ENCODE measurements around the gene PGGT1B.

The PGGT1B gene

DNA sequence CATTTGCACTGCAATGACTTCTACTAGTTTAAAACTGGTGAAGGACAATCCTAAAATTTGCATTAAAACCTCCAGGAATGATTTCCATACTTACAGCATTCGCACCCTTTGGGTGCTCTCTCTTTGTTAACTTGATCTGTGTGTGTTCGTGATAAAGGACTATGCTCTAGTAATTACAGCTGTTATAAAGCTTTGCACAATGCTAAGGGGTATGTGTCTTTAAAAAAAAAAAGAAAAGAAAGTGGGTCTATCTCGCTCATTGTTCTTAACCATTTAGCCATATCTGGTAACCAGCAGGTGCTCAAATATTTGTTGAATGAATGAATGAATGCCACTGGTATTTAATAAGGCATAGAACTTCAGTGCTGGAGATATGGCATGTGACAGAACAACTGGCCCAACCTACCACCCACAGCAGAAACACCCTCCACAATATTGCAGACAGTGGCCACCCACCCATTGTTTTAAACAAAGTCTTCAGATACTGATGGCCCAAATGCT, 101.7 kb downstream of the PGGT1B start:
- TF ChIP-seq, protein P1, sequence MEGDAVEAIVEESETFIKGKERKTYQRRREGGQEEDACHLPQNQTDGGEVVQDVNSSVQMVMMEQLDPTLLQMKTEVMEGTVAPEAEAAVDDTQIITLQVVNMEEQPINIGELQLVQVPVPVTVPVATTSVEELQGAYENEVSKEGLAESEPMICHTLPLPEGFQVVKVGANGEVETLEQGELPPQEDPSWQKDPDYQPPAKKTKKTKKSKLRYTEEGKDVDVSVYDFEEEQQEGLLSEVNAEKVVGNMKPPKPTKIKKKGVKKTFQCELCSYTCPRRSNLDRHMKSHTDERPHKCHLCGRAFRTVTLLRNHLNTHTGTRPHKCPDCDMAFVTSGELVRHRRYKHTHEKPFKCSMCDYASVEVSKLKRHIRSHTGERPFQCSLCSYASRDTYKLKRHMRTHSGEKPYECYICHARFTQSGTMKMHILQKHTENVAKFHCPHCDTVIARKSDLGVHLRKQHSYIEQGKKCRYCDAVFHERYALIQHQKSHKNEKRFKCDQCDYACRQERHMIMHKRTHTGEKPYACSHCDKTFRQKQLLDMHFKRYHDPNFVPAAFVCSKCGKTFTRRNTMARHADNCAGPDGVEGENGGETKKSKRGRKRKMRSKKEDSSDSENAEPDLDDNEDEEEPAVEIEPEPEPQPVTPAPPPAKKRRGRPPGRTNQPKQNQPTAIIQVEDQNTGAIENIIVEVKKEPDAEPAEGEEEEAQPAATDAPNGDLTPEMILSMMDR (IDR thresholded peaks at IDR 0.05; ENCODE audit: insufficient read depth, low read length, poor library complexity, severe bottlenecking): no peak
- no peak for TF ChIP-seq EZH2phosphoT487 (conservative IDR thresholded peaks at IDR 0.05; ENCODE audit: low read length)

More for the DNA sequence above, 101.7 kb downstream of the PGGT1B start:
- H3K27me3 ChIP-seq (ENCODE audit: low read length): no peaks in the 10 kb centered on the region
- H3K9ac ChIP-seq (ENCODE audit: low read length): no peak overlapping the region
- no peak overlapping the region for H3K4me2 ChIP-seq (ENCODE audit: low read depth, low read length, poor library complexity, severe bottlenecking)
- H3F3A ChIP-seq (ENCODE audit: insufficient read depth): no peaks in the 10 kb centered on the region
- H3K9me3 ChIP-seq (ENCODE audit: insufficient read depth, low read length): no peaks in the 10 kb centered on the region
- no peaks in the 10 kb centered on the region for H4K20me1 ChIP-seq (ENCODE audit: low read depth, low read length)
- H3K4me3 ChIP-seq (ENCODE audit: insufficient read depth, low read length, poor library complexity, severe bottlenecking): no peak overlapping the region
- H2AFZ ChIP-seq (ENCODE audit: low read depth, low read length, severe bottlenecking): no peak overlapping the region
- H3K79me2 ChIP-seq (ENCODE audit: insufficient read depth, low read length): no peaks in the 10 kb centered on the region
- H3K36me3 ChIP-seq (ENCODE audit: low read length): no peaks in the 10 kb centered on the region
- no peaks in the 10 kb centered on the region for H3K9me2 ChIP-seq (replicated peaks; ENCODE audit: insufficient read depth, low read length)
- no peak overlapping the region for H3K27ac ChIP-seq (ENCODE audit: low read depth, low read length)

All from SU-DHL-6 (cell line).